IMR-90 (cell line): ENCODE data around the gene TTLL7. TPM values are rescaled to one million over a fixed set of nuclear protein-coding genes. Genes with fewer than 3 reads are reported as not detected.

ENCODE experiments used
- ATAC-seq: fragments of 200-7000 bp; cut with Tn5 transposase; 2 replicates; pipeline ENCODE4 v1.9.1; 2020; ENCODE audit warnings: low read depth, mild to moderate bottlenecking, moderate library complexity
- BruUV-seq: library from RNA; stranded (reverse); fragments of 400-500 nt; replicated peaks from 2 replicates; lab custom pipeline; 2021; lab: Mats Ljungman, UMichigan
- CTCF ChIA-PET: fragments of 300-600 bp; formaldehyde crosslinking; extraction: SDS; loops from one replicate; lab custom pipeline; 2021; ENCODE audit warnings: antibody characterized with exemption; lab: Yijun Ruan, JAX
- POLR2A ChIA-PET: fragments of 300-600 bp; sonication (Branson Sonifier 250); formaldehyde crosslinking; loops from one replicate; lab custom pipeline; 2022; ENCODE audit warnings: antibody characterized with exemption; ENCODE audit not compliant: unreplicated experiment; lab: Charles Lee
- DNase-seq: peaks from one replicate; pipeline ENCODE4 v3.0.0; 2013
- H2AFZ ChIP-seq: replicated peaks from 2 replicates; pipeline ENCODE3; 2013; ENCODE audit warnings: low read length, mild to moderate bottlenecking; ENCODE audit not compliant: poor library complexity
- H2AK5ac ChIP-seq: 2 replicates; pipeline ENCODE4 v1.6.1; 2013; ENCODE audit warnings: low read depth, low read length, inconsistent platforms
- H2AK9ac ChIP-seq: replicated peaks from 2 replicates; pipeline ENCODE3; 2013; ENCODE audit warnings: mild to moderate bottlenecking, low read depth, low read length, moderate library complexity; ENCODE audit not compliant: poor library complexity
- H2BK120ac ChIP-seq: 2 replicates; pipeline ENCODE4 v1.6.1; 2013; ENCODE audit warnings: low read depth, low read length, inconsistent platforms
- H2BK15ac ChIP-seq: 3 replicates; pipeline ENCODE4 v1.6.1; 2013; ENCODE audit warnings: low read depth, low read length, inconsistent platforms
- H2BK20ac ChIP-seq: 2 replicates; pipeline ENCODE4 v1.6.1; 2013; ENCODE audit warnings: low read depth, mild to moderate bottlenecking, inconsistent platforms, low read length, moderate library complexity
- H2BK5ac ChIP-seq: 2 replicates; pipeline ENCODE4 v1.6.1; 2013; ENCODE audit warnings: mild to moderate bottlenecking, low read depth, low read length, inconsistent platforms; ENCODE audit not compliant: poor library complexity, severe bottlenecking
- H3K14ac ChIP-seq: replicated peaks from 2 replicates; pipeline ENCODE4 v1.6.1; 2013; ENCODE audit warnings: low read depth, low read length, inconsistent platforms
- H3K18ac ChIP-seq: 2 replicates; pipeline ENCODE4 v1.6.1; 2013; ENCODE audit warnings: low read depth, low read length, control low read depth
- H3K23ac ChIP-seq: 2 replicates; pipeline ENCODE4 v1.6.1; 2013; ENCODE audit warnings: low read depth, low read length, inconsistent platforms
- H3K27ac ChIP-seq: 2 replicates; pipeline ENCODE4 v1.5.1; 2013; ENCODE audit warnings: mild to moderate bottlenecking, control low read depth, low read length; ENCODE audit not compliant: insufficient read depth
- H3K27me3 ChIP-seq: 2 replicates; pipeline ENCODE4 v1.6.1; 2013; ENCODE audit warnings: low read length; ENCODE audit not compliant: control insufficient read depth, insufficient read depth
- H3K36me3 ChIP-seq: 2 replicates; pipeline ENCODE4 v1.6.1; 2013; ENCODE audit warnings: low read length, mixed read lengths; ENCODE audit not compliant: control insufficient read depth, insufficient read depth
- H3K4ac ChIP-seq: 2 replicates; pipeline ENCODE4 v1.6.1; 2013; ENCODE audit warnings: low read depth, low read length, inconsistent platforms
- H3K4me1 ChIP-seq: 2 replicates; pipeline ENCODE4 v1.6.1; 2013; ENCODE audit warnings: low read length, mixed read lengths; ENCODE audit not compliant: control insufficient read depth, insufficient read depth
- H3K4me2 ChIP-seq: 2 replicates; pipeline ENCODE4 v1.6.1; 2013; ENCODE audit warnings: low read depth, mild to moderate bottlenecking, control low read depth, low read length, moderate library complexity
- H3K4me3 ChIP-seq: 2 replicates; pipeline ENCODE4 v1.5.1; 2013; ENCODE audit warnings: low read depth, mild to moderate bottlenecking, control low read depth, low read length, moderate library complexity; ENCODE audit not compliant: insufficient read depth
- H3K56ac ChIP-seq: 2 replicates; pipeline ENCODE4 v1.6.1; 2013; ENCODE audit warnings: low read length, inconsistent platforms; ENCODE audit not compliant: insufficient read depth; ENCODE audit errors: extremely low read depth
- H3K79me1 ChIP-seq, 2 experiments: 2 replicates each; pipeline ENCODE4 v1.6.1; 2013; ENCODE audit warnings: low read length in 2 of 2, inconsistent platforms in 1 of 2, low read depth in 1 of 2
- H3K9ac ChIP-seq: 2 replicates; pipeline ENCODE4 v1.6.1; 2013; ENCODE audit warnings: low read depth, low read length, control low read depth
- H3K9me1 ChIP-seq: 2 replicates; pipeline ENCODE4 v1.6.1; 2013; ENCODE audit warnings: low read length, inconsistent platforms; ENCODE audit not compliant: insufficient read depth
- H3K9me3 ChIP-seq: 2 replicates; pipeline ENCODE4 v1.6.1; 2013; ENCODE audit warnings: low read length; ENCODE audit not compliant: control insufficient read depth, insufficient read depth
- H4K20me1 ChIP-seq: 2 replicates; pipeline ENCODE4 v1.6.1; 2013; ENCODE audit warnings: low read length, inconsistent platforms; ENCODE audit not compliant: insufficient read depth
- H4K5ac ChIP-seq: 2 replicates; pipeline ENCODE4 v1.6.1; 2013; ENCODE audit warnings: mild to moderate bottlenecking, low read depth, low read length, control low read depth
- H4K8ac ChIP-seq, 2 experiments: 2 replicates each; pipeline ENCODE4 v1.6.1; 2013; ENCODE audit warnings: low read depth in 2 of 2, low read length in 2 of 2, control low read depth in 1 of 2, inconsistent platforms in 1 of 2
- H4K91ac ChIP-seq: 2 replicates; pipeline ENCODE4 v1.6.1; 2013; ENCODE audit warnings: low read depth, low read length, inconsistent platforms; ENCODE audit not compliant: insufficient read depth
- BHLHE40 ChIP-seq: fragments of 150-350 bp; IDR thresholded peaks from 2 replicates; pipeline ENCODE4 v1.6.1; 2016; ENCODE audit warnings: mild to moderate bottlenecking, low read depth, low read length
- CEBPB ChIP-seq: IDR thresholded peaks from 2 replicates; pipeline ENCODE4 v1.6.1; 2012; ENCODE audit warnings: low read depth, low read length, improper control_type of control experiment
- CHD1 ChIP-seq: IDR thresholded peaks from 2 replicates; pipeline ENCODE4 v1.6.1; 2012; ENCODE audit warnings: low read depth, low read length, improper control_type of control experiment
- FOS ChIP-seq: fragments of 150-350 bp; IDR thresholded peaks from 2 replicates; pipeline ENCODE4 v1.6.1; 2016; ENCODE audit warnings: low read depth, low read length
- MAFK ChIP-seq: IDR thresholded peaks from 2 replicates; pipeline ENCODE4 v1.6.1; 2012; ENCODE audit warnings: low read depth, low read length, improper control_type of control experiment
- MAZ ChIP-seq: IDR thresholded peaks from 2 replicates; pipeline ENCODE4 v1.6.1; 2012; ENCODE audit warnings: low read depth, mild to moderate bottlenecking, low read length, improper control_type of control experiment, moderate library complexity, borderline replicate concordance
- MXI1 ChIP-seq: IDR thresholded peaks from 2 replicates; pipeline ENCODE4 v1.6.1; 2012; ENCODE audit warnings: low read depth, mild to moderate bottlenecking, low read length, moderate library complexity, borderline replicate concordance
- RFX5 ChIP-seq: IDR thresholded peaks from 2 replicates; pipeline ENCODE4 v1.8.0; 2012; ENCODE audit warnings: low read depth, mild to moderate bottlenecking, low read length, moderate library complexity
- WGBS, 2 experiments: methylation state at CpG; one replicate each; pipeline versions ENCODE4 v1.1.5 to v1.1.7; 2013; ENCODE audit warnings: missing lambda C conversion rate in 2 of 2; ENCODE audit not compliant: insufficient read length in 1 of 2; ENCODE audit errors: extremely low coverage in 2 of 2; 5-methylcytosine and 5-hydroxymethylcytosine counted together
- dilution Hi-C: fragments of 300-500 bp; cut with HindIII; formaldehyde crosslinking; loops from one replicate; pipeline ENCODE4 v1.14.3; 2018; ENCODE audit warnings: low sequenced_read_pairs; ENCODE audit not compliant: unreplicated experiment
- in situ Hi-C: fragments of 300-500 bp; cut with MboI; formaldehyde crosslinking; loops from 3 replicates; pipeline ENCODE4 v1.14.3; 2019; ENCODE audit warnings: low sequenced_read_pairs, inconsistent platforms, mixed read lengths
- intact Hi-C: fragments of 100-400 bp; cut with micrococcal nuclease; formaldehyde crosslinking; loops from 2 replicates; pipeline ENCODE4 v1.10.0; 2022
- polyA plus RNA-seq, 3 experiments: library from polyadenylated mRNA; depleted of rRNA; stranded (reverse); fragments of >200 nt; gene quantifications; 2 replicates each; pipeline ENCODE4 v1.2.3, GENCODE V29; 2012; ENCODE audit warnings: low replicate concordance in 1 of 3
- total RNA-seq: library from RNA; depleted of rRNA; stranded (reverse); fragments of >200 nt; gene quantifications from 2 replicates; pipeline ENCODE4 v1.2.3, GENCODE V29; 2012
- TF ChIP-seq, protein P1 (sequence below): fragments of 150-350 bp; IDR thresholded peaks from 2 replicates; pipeline ENCODE4 v1.6.1; 2017; ENCODE audit warnings: mild to moderate bottlenecking, antibody characterized with exemption, low read length, low read depth

TTLL7 gene
- total and polyA plus RNA-seq, 2 of the 4 experiments (the other 2 are of a cell fraction): 5.7 to 8.1 TPM

DNA sequence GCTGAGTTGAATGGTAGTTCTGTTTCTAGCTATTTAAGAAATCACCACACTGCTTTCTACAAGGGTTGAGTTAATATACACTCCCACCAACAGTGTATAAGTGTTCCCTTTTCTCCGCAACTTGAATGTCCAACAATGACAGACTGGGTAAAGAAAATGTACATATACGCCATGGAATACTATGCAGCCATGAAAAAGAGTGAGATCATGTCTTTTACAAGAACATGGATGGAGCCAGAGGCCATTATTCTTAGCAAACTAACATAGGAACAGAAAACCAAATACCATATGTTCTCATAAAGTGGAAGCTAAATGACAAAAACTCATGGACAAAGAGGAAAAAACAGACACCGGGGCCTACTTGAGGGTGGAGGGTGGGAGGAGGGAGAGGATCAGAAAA, 14.8 kb upstream of the TTLL7 start:
- no peak overlapping the region for H4K5ac ChIP-seq
- TF ChIP-seq MAZ (no peak), CHD1 (no peak), CEBPB (no peak), MXI1 (no peak), MAFK (no peak), RFX5 (no peak), BHLHE40 (no peak), FOS (no peak)
- TF ChIP-seq, protein P1, sequence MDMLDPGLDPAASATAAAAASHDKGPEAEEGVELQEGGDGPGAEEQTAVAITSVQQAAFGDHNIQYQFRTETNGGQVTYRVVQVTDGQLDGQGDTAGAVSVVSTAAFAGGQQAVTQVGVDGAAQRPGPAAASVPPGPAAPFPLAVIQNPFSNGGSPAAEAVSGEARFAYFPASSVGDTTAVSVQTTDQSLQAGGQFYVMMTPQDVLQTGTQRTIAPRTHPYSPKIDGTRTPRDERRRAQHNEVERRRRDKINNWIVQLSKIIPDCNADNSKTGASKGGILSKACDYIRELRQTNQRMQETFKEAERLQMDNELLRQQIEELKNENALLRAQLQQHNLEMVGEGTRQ: no peak
- no peak overlapping the region for H3K27ac ChIP-seq
- dilution Hi-C loops (no loop called here), in situ Hi-C loops (no loop called here), intact Hi-C loops (no loop called here)
- no peak overlapping the region for H3K14ac ChIP-seq
- H2BK15ac ChIP-seq: no peak overlapping the region
- no peaks in the 10 kb centered on the region for H3K9me1 ChIP-seq
- no TSS peak for BruUV-seq
- no peak overlapping the region for H4K8ac ChIP-seq
- no peak overlapping the region for H3K23ac ChIP-seq
- H3K4ac ChIP-seq: no peak overlapping the region
- H2BK5ac ChIP-seq: no peak overlapping the region
- no peak overlapping the region for H2AK5ac ChIP-seq
- ChIA-PET POLR2A (no interaction called here), CTCF (interaction anchor here (0.6 kb wide), 1 partner anchor 477 kb away, joined by 3 read pairs; no protein-coding TSS in a partner anchor)
- H3K36me3 ChIP-seq: no peaks in the 10 kb centered on the region
- H2BK20ac ChIP-seq: no peak overlapping the region
- no CpG with 5 or more reads among the region's 3 CpGs for WGBS, 2 experiments
- H3K56ac ChIP-seq: no peak overlapping the region
- no peak overlapping the region for H4K91ac ChIP-seq
- no peak overlapping the region for H2BK120ac ChIP-seq
- no peak overlapping the region for H3K4me2 ChIP-seq
- H3K9ac ChIP-seq: no peak overlapping the region
- DNase-seq (no peak), ATAC-seq (no peak)
- no peaks in the 10 kb centered on the region for H4K20me1 ChIP-seq
- no peak overlapping the region for H2AK9ac ChIP-seq
- no peak overlapping the region for H3K18ac ChIP-seq
- H3K9me3 ChIP-seq: no peaks in the 10 kb centered on the region
- H3K4me3 ChIP-seq: no peak overlapping the region
- H3K27me3 ChIP-seq: peaks cover 4% of the 10 kb centered on the region
- H3K4me1 ChIP-seq: no peaks in the 10 kb centered on the region
- no peaks in the 10 kb centered on the region for H3K79me1 ChIP-seq
- no peak overlapping the region for H2AFZ ChIP-seq
